D721Med (cell line): ENCODE results near the gene AATF.
A peak's percentile ranks its signal among the peaks of the same experiment; 100 is the strongest.

ENCODE experiments used
- DNase-seq: peaks from one replicate; pipeline ENCODE4 v3.0.0; 2011; ENCODE audit warnings: low spot score; ENCODE audit not compliant: insufficient read length
- FAIRE-seq: peaks from 2 replicates; lab custom pipeline; 2011; peaks lifted over from hg19 to GRCh38; lab: Jason Lieb, UNC
- CTCF ChIP-seq: IDR thresholded peaks from 2 replicates; pipeline ENCODE4 v1.5.1; 2012; ENCODE audit warnings: mild to moderate bottlenecking, control low read depth; ENCODE audit not compliant: insufficient read depth; ENCODE audit errors: missing control alignments

AATF gene

GRCh38 chr17:36911001-36911400, 37.8 kb upstream of the AATF start:
- TF ChIP-seq CTCF = no peak
- DNase-seq (no peak), FAIRE-seq (no peak)

GRCh38 chr17:36913132-36913531, 35.6 kb upstream of the AATF start:
- FAIRE-seq = no peak
- TF ChIP-seq CTCF = no peak
- no peak for DNase-seq

- no peak for FAIRE-seq
- no peak for DNase-seq
- no peak for TF ChIP-seq CTCF
These were observed 30.5 kb upstream of the AATF start for GRCh38 chr17:36918211-36918691.

- TF ChIP-seq CTCF = no peak
- DNase-seq (no peak), FAIRE-seq (no peak)
These were observed 29.3 kb upstream of the AATF start for GRCh38 chr17:36919407-36919968.

GRCh38 chr17:36920032-36921005, 28.4 kb upstream of the AATF start:
- FAIRE-seq (no peak), DNase-seq (no peak)
- no peak for TF ChIP-seq CTCF

GRCh38 chr17:36921095-36921851, 27.5 kb upstream of the AATF start:
- DNase-seq (peak; percentile 78), FAIRE-seq (no peak)
- no peak for TF ChIP-seq CTCF
